Fibroblast of the aortic adventitia (primary cell): ENCODE results near the gene CENPN. TPM values are rescaled to one million over a fixed set of nuclear protein-coding genes. Genes with fewer than 3 reads are reported as not detected.

Experiments used
- DNase-seq: peaks from one replicate; pipeline ENCODE4 v3.0.0-alpha.2; 2010; ENCODE audit warnings: low read depth
- H3K4me3 ChIP-seq: 2 replicates; pipeline ENCODE4 v1.5.1; 2011; ENCODE audit warnings: low read depth, mild to moderate bottlenecking, control low read depth, low read length, moderate library complexity
- small RNA-seq: library from RNA; depleted of rRNA; stranded (forward); fragments of <200 nt; gene quantifications from one replicate; pipeline ENCODE3, GENCODE V24; 2012
- total RNA-seq: library from RNA; depleted of rRNA; stranded (reverse); fragments of >200 nt; gene quantifications from 2 replicates; pipeline ENCODE4 v1.2.3, GENCODE V29; 2012; ENCODE audit warnings: low replicate concordance
- TF ChIP-seq, protein P1 (sequence below): IDR thresholded peaks from 2 replicates; pipeline ENCODE4 v1.5.1; 2011; ENCODE audit warnings: mild to moderate bottlenecking, low read length, control low read depth, inconsistent platforms; ENCODE audit not compliant: insufficient read depth

The CENPN gene
- total RNA-seq, 1 donor: 65.5 TPM

DNA sequence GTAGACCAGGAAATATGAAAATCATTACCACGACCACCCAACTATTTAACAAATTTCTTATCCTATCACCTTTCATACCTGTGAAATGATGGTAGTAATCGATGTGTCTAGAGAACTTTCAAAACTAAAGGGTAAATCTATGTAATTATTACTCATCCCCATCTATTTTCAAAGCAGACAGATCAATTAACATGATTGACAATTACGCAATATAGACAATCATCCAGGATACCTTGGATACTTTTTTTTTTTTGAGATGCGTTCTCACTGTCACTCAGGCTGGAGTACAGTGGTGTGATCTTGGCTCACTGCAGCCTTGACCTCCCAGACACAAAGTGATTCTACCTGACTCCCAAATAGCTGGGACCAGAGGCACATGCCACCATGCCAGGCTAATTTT, 74.0 kb downstream of the CENPN start:
- TF ChIP-seq, protein P1, sequence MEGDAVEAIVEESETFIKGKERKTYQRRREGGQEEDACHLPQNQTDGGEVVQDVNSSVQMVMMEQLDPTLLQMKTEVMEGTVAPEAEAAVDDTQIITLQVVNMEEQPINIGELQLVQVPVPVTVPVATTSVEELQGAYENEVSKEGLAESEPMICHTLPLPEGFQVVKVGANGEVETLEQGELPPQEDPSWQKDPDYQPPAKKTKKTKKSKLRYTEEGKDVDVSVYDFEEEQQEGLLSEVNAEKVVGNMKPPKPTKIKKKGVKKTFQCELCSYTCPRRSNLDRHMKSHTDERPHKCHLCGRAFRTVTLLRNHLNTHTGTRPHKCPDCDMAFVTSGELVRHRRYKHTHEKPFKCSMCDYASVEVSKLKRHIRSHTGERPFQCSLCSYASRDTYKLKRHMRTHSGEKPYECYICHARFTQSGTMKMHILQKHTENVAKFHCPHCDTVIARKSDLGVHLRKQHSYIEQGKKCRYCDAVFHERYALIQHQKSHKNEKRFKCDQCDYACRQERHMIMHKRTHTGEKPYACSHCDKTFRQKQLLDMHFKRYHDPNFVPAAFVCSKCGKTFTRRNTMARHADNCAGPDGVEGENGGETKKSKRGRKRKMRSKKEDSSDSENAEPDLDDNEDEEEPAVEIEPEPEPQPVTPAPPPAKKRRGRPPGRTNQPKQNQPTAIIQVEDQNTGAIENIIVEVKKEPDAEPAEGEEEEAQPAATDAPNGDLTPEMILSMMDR: no peak
- DNase-seq: no peak
- no peak overlapping the region for H3K4me3 ChIP-seq

Small RNA genes lying within 50 kb of the gene (small RNA-seq; reads per million reads assigned to genes)
- not detected for gene AC092718.3

Other genes with a start within 250 kb of the CENPN start
- gene CDYL2, start 202.6 kb upstream of the CENPN start, total RNA-seq: 3.4 and 5.2 TPM in 2 replicates
- 21.5 and 56.9 TPM in 2 replicates for gene CMC2, start 329 bp upstream of the CENPN start, total RNA-seq
- gene ATMIN, start 28.6 kb downstream of the CENPN start, total RNA-seq: 38.2 and 45.4 TPM in 2 replicates
- 0.54 and 0.90 TPM in 2 replicates for gene C16orf46, start 70.0 kb downstream of the CENPN start, total RNA-seq
- 36.2 and 84.3 TPM in 2 replicates for gene GCSH, start 89.2 kb downstream of the CENPN start, total RNA-seq
- not detected in 2 replicates for gene BCO1, start 231.5 kb downstream of the CENPN start, total RNA-seq